WTC11 (cell line): ENCODE data around the gene CGNL1.

Experiments
- CBFB ChIP-seq: sonication (generic); formaldehyde crosslinking; IDR thresholded peaks from 2 replicates; pipeline ENCODE4 v1.8.1; 2022; ENCODE audit warnings: mild to moderate bottlenecking, low read depth, missing genetic modification reagents
- CREB1 ChIP-seq: sonication (generic); formaldehyde crosslinking; IDR thresholded peaks from 2 replicates; pipeline ENCODE4 v1.8.0; 2023; ENCODE audit warnings: mild to moderate bottlenecking, missing genetic modification reagents
- CTCF ChIP-seq: fragments of 200-600 bp; IDR thresholded peaks from 2 replicates; pipeline ENCODE4 v1.8.0; 2022; ENCODE audit warnings: antibody characterized with exemption
- JUN ChIP-seq: sonication (generic); formaldehyde crosslinking; IDR thresholded peaks from 2 replicates; pipeline ENCODE4 v1.8.0; 2023; ENCODE audit warnings: mild to moderate bottlenecking, missing genetic modification reagents
- MAX ChIP-seq: sonication (generic); formaldehyde crosslinking; IDR thresholded peaks from 2 replicates; pipeline ENCODE4 v1.8.0; 2022; ENCODE audit warnings: mild to moderate bottlenecking, missing genetic modification reagents
- RORB ChIP-seq: fragments of 250-450 bp; sonication (Bioruptor Pico); IDR thresholded peaks from 2 replicates; pipeline ENCODE4 v1.9.0; 2021; ENCODE audit warnings: mild to moderate bottlenecking
- USF2 ChIP-seq: sonication (generic); formaldehyde crosslinking; IDR thresholded peaks from 2 replicates; pipeline ENCODE4 v1.8.1; 2023; ENCODE audit warnings: mild to moderate bottlenecking, missing genetic modification reagents, moderate library complexity
- ZNF263 ChIP-seq: sonication (generic); formaldehyde crosslinking; IDR thresholded peaks from 2 replicates; pipeline ENCODE4 v1.8.1; 2022; ENCODE audit warnings: low read depth, mild to moderate bottlenecking, moderate library complexity, missing genetic modification reagents
- ZNF671 ChIP-seq: fragments of 250-450 bp; sonication (Bioruptor Pico); IDR thresholded peaks from 2 replicates; pipeline ENCODE4 v1.8.0; 2021; ENCODE audit warnings: mild to moderate bottlenecking

- no peak for TF ChIP-seq ZNF263 (CRISPR knock-in tag)
- TF ChIP-seq CTCF = no peak
- no peak for TF ChIP-seq RORB (CRISPR knock-in tag)
- TF ChIP-seq JUN (CRISPR knock-in tag) = no peak
- no peak for TF ChIP-seq CREB1
- TF ChIP-seq USF2 (CRISPR knock-in tag) = no peak
- no peak for TF ChIP-seq MAX
- TF ChIP-seq ZNF671 (CRISPR knock-in tag) = no peak
- no peak for TF ChIP-seq CBFB
Observed at GRCh38 chr15:57550640-57551039, 174.3 kb downstream of the CGNL1 start.
